Activated B cell treated with CpG ODN at 0.5 μM for 24 hours (primary cell): ENCODE measurements around the gene LHFPL2. TPM values are rescaled to one million over a fixed set of nuclear protein-coding genes. Genes with fewer than 3 reads are reported as not detected.

Source experiments
- ATAC-seq: fragments of 200-7000 bp; cut with Tn5 transposase; one replicate; pipeline ENCODE4 v1.10.0; 2021; ENCODE audit warnings: low read depth, mild to moderate bottlenecking, moderate library complexity
- CTCF ChIA-PET: fragments of 350-600 bp; sonication (Branson Sonifier 250); formaldehyde crosslinking; loops from one replicate; lab custom pipeline; 2021; ENCODE audit warnings: antibody characterized with exemption; lab: Charles Lee
- POLR2A ChIA-PET: fragments of 350-600 bp; sonication (Branson Sonifier 250); formaldehyde crosslinking; loops from one replicate; lab custom pipeline; 2021; ENCODE audit warnings: antibody characterized with exemption; lab: Charles Lee
- DNase-seq: peaks from one replicate; pipeline ENCODE4 v3.0.0; 2022
- H3K27ac Mint-ChIP-seq: one replicate; pipeline ENCODE4 v1.8.0; 2020; ENCODE audit warnings: mixed read lengths
- H3K27me3 Mint-ChIP-seq: one replicate; pipeline ENCODE4 v1.8.0; 2021; ENCODE audit warnings: mixed read lengths
- H3K36me3 Mint-ChIP-seq: one replicate; pipeline ENCODE4 v1.8.0; 2021; ENCODE audit warnings: low read depth, mixed read lengths
- H3K4me1 Mint-ChIP-seq: one replicate; pipeline ENCODE4 v1.8.0; 2021; ENCODE audit warnings: mixed read lengths
- H3K4me3 Mint-ChIP-seq: one replicate; pipeline ENCODE4 v1.8.0; 2020; ENCODE audit warnings: mild to moderate bottlenecking, mixed read lengths
- H3K9me3 Mint-ChIP-seq: one replicate; pipeline ENCODE4 v1.8.0; 2020; ENCODE audit warnings: mixed read lengths
- CTCF ChIP-seq: fragments of 200-600 bp; IDR thresholded peaks from one replicate; pipeline ENCODE4 v1.8.0; 2022; ENCODE audit warnings: antibody characterized with exemption, mild to moderate bottlenecking
- intact Hi-C: fragments of 100-400 bp; cut with micrococcal nuclease; formaldehyde crosslinking; loops from one replicate; pipeline ENCODE4 v1.15.1; 2024
- total RNA-seq: library from RNA; stranded (reverse); gene quantifications from 2 replicates; pipeline ENCODE4 v1.2.3, GENCODE V29; 2022

The LHFPL2 gene
- total RNA-seq, 1 donor from 2014 or later = 12.0 TPM

- POLR2A ChIA-PET = interaction anchor here (0.6 kb wide), 1 partner anchor 135 kb away, joined by 4 read pairs; no protein-coding TSS in a partner anchor
Measured at GRCh38 chr5:78594021-78594420, 54.6 kb downstream of the LHFPL2 start.

GRCh38 chr5:78593465-78593864 is 55.1 kb downstream of the LHFPL2 start:
- Mint-ChIP-seq H3K9me3 (no peaks in the 10 kb centered on the region), H3K27ac (no peak overlapping the region), H3K27me3 (no peaks in the 10 kb centered on the region), H3K36me3 (peaks cover 12% of the 10 kb centered on the region), H3K4me3 (no peak overlapping the region), H3K4me1 (peaks cover 19% of the 10 kb centered on the region)
- ChIA-PET POLR2A (no interaction called here), CTCF (interaction anchor here (1.0 kb wide), 1 partner anchor 60 kb away, joined by 3 read pairs; no protein-coding TSS in a partner anchor)
- intact Hi-C loops = no loop called here
- no peak for DNase-seq
- ATAC-seq = no peak
- no peak for TF ChIP-seq CTCF

More at GRCh38 chr5:78594021-78594420, 54.6 kb downstream of the LHFPL2 start:
- DNase-seq (no peak), ATAC-seq (no peak)
- TF ChIP-seq CTCF = no peak
- CTCF ChIA-PET = interaction anchor here (1.0 kb wide), 1 partner anchor 61 kb away, joined by 3 read pairs; no protein-coding TSS in a partner anchor
- Mint-ChIP-seq H3K27me3 (no peaks in the 10 kb centered on the region), H3K27ac (no peak overlapping the region), H3K4me3 (no peak overlapping the region), H3K4me1 (peaks cover 19% of the 10 kb centered on the region), H3K9me3 (no peaks in the 10 kb centered on the region), H3K36me3 (peaks cover 12% of the 10 kb centered on the region)
- intact Hi-C loops = no loop called here

GRCh38 chr5:78592735-78593386 is 55.7 kb downstream of the LHFPL2 start:
- H3K9me3 Mint-ChIP-seq = no peaks in the 10 kb centered on the region
- no peak overlapping the region for H3K4me3 Mint-ChIP-seq
- no peak overlapping the region for H3K27ac Mint-ChIP-seq
- peaks cover 19% of the 10 kb centered on the region for H3K4me1 Mint-ChIP-seq
- ChIA-PET CTCF (no interaction called here), POLR2A (interaction anchor here (0.6 kb wide), 1 partner anchor 58 kb away, joined by 3 read pairs; no protein-coding TSS in a partner anchor)
- DNase-seq = no peak
- H3K36me3 Mint-ChIP-seq = peaks cover 11% of the 10 kb centered on the region
- no peak for ATAC-seq
- intact Hi-C loops = no loop called here
- no peak for TF ChIP-seq CTCF
- H3K27me3 Mint-ChIP-seq = no peaks in the 10 kb centered on the region

- Mint-ChIP-seq H3K9me3 (no peaks in the 10 kb centered on the region), H3K4me1 (peaks cover 19% of the 10 kb centered on the region), H3K27me3 (no peaks in the 10 kb centered on the region), H3K36me3 (peaks cover 7% of the 10 kb centered on the region), H3K27ac (peak overlapping the region; percentile 4), H3K4me3 (no peak overlapping the region)
- DNase-seq (no peak), ATAC-seq (peak; percentile 31)
- no peak for TF ChIP-seq CTCF
- intact Hi-C loops = no loop called here
- ChIA-PET CTCF (no interaction called here), POLR2A (no interaction called here)
Measured at GRCh38 chr5:78591972-78592700, 56.4 kb downstream of the LHFPL2 start.

GRCh38 chr5:78591138-78591612 is 57.4 kb downstream of the LHFPL2 start:
- Mint-ChIP-seq H3K27ac (no peak overlapping the region), H3K4me1 (peaks cover 19% of the 10 kb centered on the region), H3K9me3 (no peaks in the 10 kb centered on the region), H3K4me3 (no peak overlapping the region), H3K27me3 (no peaks in the 10 kb centered on the region), H3K36me3 (peaks cover 6% of the 10 kb centered on the region)
- no peak for DNase-seq
- intact Hi-C loops = no loop called here
- CTCF ChIA-PET = no interaction called here
- TF ChIP-seq CTCF = no peak
- ATAC-seq = no peak
- POLR2A ChIA-PET = no interaction called here
